PC-9 (cell line): ENCODE results near the gene RASSF10.

Experiments
- CTCF ChIP-seq: fragments of 200-600 bp; sonication (generic); conservative IDR thresholded peaks from 2 replicates; pipeline ENCODE4 v1.6.1; 2017; ENCODE audit warnings: mixed run types, antibody characterized with exemption, mild to moderate bottlenecking, moderate library complexity
- EZH2 ChIP-seq: fragments of 200-600 bp; sonication (generic); IDR thresholded peaks from 2 replicates; pipeline ENCODE4 v1.8.0; 2017; ENCODE audit warnings: antibody characterized with exemption, low read depth

- TF ChIP-seq CTCF (no peak), EZH2 (no peak)
These were observed 1.7 kb upstream of the RASSF10 start for GRCh38 chr11:13007182-13008060.
